DOHH2 (cell line): ENCODE measurements around the gene PRR14.

Experiments
- H3F3A ChIP-seq: fragments of 200-600 bp; sonication (generic), shearing (Covaris generic); 2 replicates; pipeline ENCODE4 v1.6.0; 2016; ENCODE audit warnings: antibody characterized with exemption, mild to moderate bottlenecking; ENCODE audit not compliant: control insufficient read depth, insufficient read depth
- H3K27ac ChIP-seq: fragments of 200-600 bp; sonication (generic); 2 replicates; pipeline ENCODE4 v1.5.1; 2014; ENCODE audit warnings: low read depth, mild to moderate bottlenecking, low read length, moderate library complexity
- H3K27me3 ChIP-seq: fragments of 200-600 bp; sonication (generic); 2 replicates; pipeline ENCODE4 v1.6.1; 2014; ENCODE audit warnings: mild to moderate bottlenecking, low read length, mixed read lengths; ENCODE audit not compliant: control insufficient read depth
- H3K36me3 ChIP-seq: fragments of 200-600 bp; sonication (generic); 2 replicates; pipeline ENCODE4 v1.6.1; 2014; ENCODE audit warnings: mild to moderate bottlenecking, low read length, moderate library complexity, mixed read lengths; ENCODE audit not compliant: control insufficient read depth
- H3K4me1 ChIP-seq: fragments of 200-600 bp; sonication (generic); 2 replicates; pipeline ENCODE4 v1.6.1; 2014; ENCODE audit warnings: mild to moderate bottlenecking, low read length, mixed read lengths; ENCODE audit not compliant: control insufficient read depth
- H3K4me2 ChIP-seq: fragments of 200-600 bp; sonication (generic); 2 replicates; pipeline ENCODE4 v1.6.0; 2014; ENCODE audit warnings: mild to moderate bottlenecking, low read length, moderate library complexity
- H3K4me3 ChIP-seq: fragments of 200-600 bp; sonication (generic); 2 replicates; pipeline ENCODE4 v1.5.1; 2014; ENCODE audit warnings: mild to moderate bottlenecking, low read length, mixed read lengths
- H3K79me2 ChIP-seq: fragments of 200-600 bp; sonication (generic); 2 replicates; pipeline ENCODE4 v1.6.1; 2014; ENCODE audit warnings: mild to moderate bottlenecking, low read length, mixed read lengths; ENCODE audit not compliant: control insufficient read depth
- H3K9me2 ChIP-seq: fragments of 200-600 bp; sonication (generic); replicated peaks from 2 replicates; pipeline ENCODE4 v1.6.1; 2014; ENCODE audit warnings: mild to moderate bottlenecking, low read length, mixed read lengths; ENCODE audit not compliant: control insufficient read depth
- H3K9me3 ChIP-seq: fragments of 200-600 bp; sonication (generic); 2 replicates; pipeline ENCODE4 v1.6.1; 2014; ENCODE audit warnings: antibody characterized with exemption, low read length, mixed read lengths; ENCODE audit not compliant: control insufficient read depth, insufficient read depth
- H4K20me1 ChIP-seq: fragments of 200-600 bp; sonication (generic); 2 replicates; pipeline ENCODE4 v1.6.0; 2014; ENCODE audit warnings: low read depth, mild to moderate bottlenecking, antibody characterized with exemption, low read length, moderate library complexity; ENCODE audit not compliant: control insufficient read depth, insufficient read depth
- CTCF ChIP-seq: fragments of 200-600 bp; sonication (generic); IDR thresholded peaks from one replicate; pipeline ENCODE4 v1.5.1; 2014; ENCODE audit warnings: antibody characterized with exemption, mild to moderate bottlenecking, low read depth, low read length; ENCODE audit not compliant: poor library complexity, severe bottlenecking
- EZH2phosphoT487 ChIP-seq: fragments of 200-600 bp; sonication (generic); IDR thresholded peaks from 2 replicates; pipeline ENCODE4 v1.6.1; 2017; ENCODE audit warnings: borderline replicate concordance, mild to moderate bottlenecking, antibody characterized with exemption, low read length, moderate library complexity, mixed read lengths

PRR14 gene

GRCh38 chr16:30656388-30656787, 5.6 kb downstream of the PRR14 start:
- Histone ChIP-seq H3K4me1 (peaks cover 37% of the 10 kb centered on the region), H3K4me2 (no peak overlapping the region), H3K9me3 (no peaks in the 10 kb centered on the region), H4K20me1 (no peaks in the 10 kb centered on the region), H3K79me2 (peaks cover 33% of the 10 kb centered on the region), H3K36me3 (peaks cover 74% of the 10 kb centered on the region), H3F3A (peaks cover 6% of the 10 kb centered on the region), H3K9me2 (no peaks in the 10 kb centered on the region), H3K4me3 (no peak overlapping the region), H3K27me3 (no peaks in the 10 kb centered on the region), H3K27ac (no peak overlapping the region)
- TF ChIP-seq CTCF, result no peak
- TF ChIP-seq EZH2phosphoT487, result no peak

- H3F3A ChIP-seq, result peaks cover 6% of the 10 kb centered on the region
- H3K9me2 ChIP-seq, result no peaks in the 10 kb centered on the region
- peaks cover 76% of the 10 kb centered on the region for H3K36me3 ChIP-seq
- no peaks in the 10 kb centered on the region for H3K27me3 ChIP-seq
- peaks cover 35% of the 10 kb centered on the region for H3K79me2 ChIP-seq
- peaks cover 40% of the 10 kb centered on the region for H3K4me1 ChIP-seq
- no peaks in the 10 kb centered on the region; the same call in 1 of the 2 replicates for H4K20me1 ChIP-seq
- no peaks in the 10 kb centered on the region for H3K9me3 ChIP-seq
- H3K4me2 ChIP-seq, result peak overlapping the region; percentile 90
- peak overlapping the region; percentile 58 for H3K27ac ChIP-seq
- peak overlapping the region; percentile 74 for H3K4me3 ChIP-seq
- no peak for TF ChIP-seq EZH2phosphoT487
Observed at GRCh38 chr16:30656974-30657865, 6.5 kb downstream of the PRR14 start.

GRCh38 chr16:30657866-30658730, 7.3 kb downstream of the PRR14 start, which contains the start of gene FBRS:
Gene FBRS (plus strand): TSS chr16:30658431. CDS start chr16:30659519, 1,088 bp downstream.
- H3K9me2 ChIP-seq, result no peaks in the 10 kb centered on the region
- H3K4me1 ChIP-seq, result peaks cover 40% of the 10 kb centered on the region
- TF ChIP-seq EZH2phosphoT487 (no peak), CTCF (peak; percentile 91)
- H3K9me3 ChIP-seq, result no peaks in the 10 kb centered on the region
- peak within 1 kb of the TSS; percentile 90 for H3K4me2 ChIP-seq
- H3K36me3 ChIP-seq, result peaks cover 76% of the 10 kb centered on the region
- peak within 1 kb of the TSS; percentile 81 for H3K27ac ChIP-seq
- H3K4me3 ChIP-seq, result peak within 1 kb of the TSS; percentile 78
- H3K79me2 ChIP-seq, result peaks cover 36% of the 10 kb centered on the region
- H4K20me1 ChIP-seq, result no peaks in the 10 kb centered on the region; the same call in 1 of the 2 replicates
- H3K27me3 ChIP-seq, result no peaks in the 10 kb centered on the region
- H3F3A ChIP-seq, result peaks cover 6% of the 10 kb centered on the region
